Measurements from ENCODE around the gene SLC44A5.

Gene SLC44A5

DNA sequence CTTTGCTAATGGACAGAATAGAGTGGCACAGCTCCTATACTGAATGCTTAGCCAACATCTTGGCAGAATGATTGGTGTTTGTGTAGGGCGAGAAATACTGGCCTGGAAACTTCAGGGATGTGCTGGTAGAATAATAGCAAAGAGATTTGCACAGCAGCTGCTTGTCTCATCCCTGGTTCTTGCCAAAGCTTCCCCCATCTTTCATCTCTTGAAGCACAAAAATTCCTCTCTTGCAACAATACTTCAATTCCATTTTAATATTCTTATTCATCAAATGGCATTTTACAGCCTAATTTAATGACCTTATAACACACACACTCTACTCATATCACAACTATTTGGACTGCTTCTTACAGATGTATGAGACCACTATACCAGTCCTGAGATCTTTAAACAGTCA is 439.0 kb downstream of the SLC44A5 start:
- no peaks in the 10 kb centered on the region for H3K27me3 ChIP-seq
- no peaks in the 10 kb centered on the region; the same call in 1 of the 2 replicates for H3K4me1 ChIP-seq
- H3K9me3 ChIP-seq: no peaks in the 10 kb centered on the region; the same call in 1 of the 2 replicates
- no peak overlapping the region for H3K4me2 ChIP-seq
- no peaks in the 10 kb centered on the region for H3K36me3 ChIP-seq
- no peak for TF ChIP-seq Cebpa-rat (IDR thresholded peaks at IDR 0.05)
- no peak overlapping the region for H3K9ac ChIP-seq
- H4K20me1 ChIP-seq: no peaks in the 10 kb centered on the region
- H3K4me3 ChIP-seq: no peak overlapping the region
- H3K27ac ChIP-seq: no peak overlapping the region

DNA sequence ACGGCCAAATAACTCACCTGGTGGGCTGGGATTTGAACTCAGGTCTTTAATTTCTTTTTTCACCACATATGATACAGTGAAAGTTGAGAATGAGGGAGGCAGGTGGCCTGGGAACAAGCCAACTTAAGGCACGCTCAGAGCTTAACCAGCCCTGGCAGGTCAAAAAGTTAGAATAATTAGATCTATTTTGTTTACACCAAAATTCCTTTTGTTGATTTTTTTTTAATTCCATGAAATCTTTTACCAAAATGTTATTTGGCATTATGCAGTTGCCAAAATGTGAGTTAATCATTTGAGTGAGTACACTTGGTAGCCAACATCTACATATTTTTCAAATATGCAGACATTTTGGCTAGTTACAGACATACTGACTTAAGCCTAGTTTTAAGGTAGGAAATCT is 439.9 kb downstream of the SLC44A5 start:
- Histone ChIP-seq H3K4me3 (no peak overlapping the region), H3K9ac (no peak overlapping the region), H3K27me3 (no peaks in the 10 kb centered on the region), H3K36me3 (no peaks in the 10 kb centered on the region), H3K9me3 (no peaks in the 10 kb centered on the region), H3K4me1 (no peaks in the 10 kb centered on the region; the same call in 1 of the 2 replicates), H3K4me2 (no peak overlapping the region), H3K27ac (no peak overlapping the region), H4K20me1 (no peaks in the 10 kb centered on the region)
- no peak for TF ChIP-seq Cebpa-rat (IDR thresholded peaks at IDR 0.05)

- Histone ChIP-seq H3K36me3 (no peaks in the 10 kb centered on the region), H3K4me2 (no peak overlapping the region), H3K9ac (no peak overlapping the region), H3K27ac (no peak overlapping the region), H3K4me1 (no peaks in the 10 kb centered on the region; the same call in 1 of the 2 replicates), H3K27me3 (no peaks in the 10 kb centered on the region), H4K20me1 (no peaks in the 10 kb centered on the region), H3K4me3 (no peak overlapping the region), H3K9me3 (no peaks in the 10 kb centered on the region)
- TF ChIP-seq Cebpa-rat (IDR thresholded peaks at IDR 0.05): no peak
Measured at GRCh38 chr1:75170011-75170410, 440.9 kb downstream of the SLC44A5 start.

DNA sequence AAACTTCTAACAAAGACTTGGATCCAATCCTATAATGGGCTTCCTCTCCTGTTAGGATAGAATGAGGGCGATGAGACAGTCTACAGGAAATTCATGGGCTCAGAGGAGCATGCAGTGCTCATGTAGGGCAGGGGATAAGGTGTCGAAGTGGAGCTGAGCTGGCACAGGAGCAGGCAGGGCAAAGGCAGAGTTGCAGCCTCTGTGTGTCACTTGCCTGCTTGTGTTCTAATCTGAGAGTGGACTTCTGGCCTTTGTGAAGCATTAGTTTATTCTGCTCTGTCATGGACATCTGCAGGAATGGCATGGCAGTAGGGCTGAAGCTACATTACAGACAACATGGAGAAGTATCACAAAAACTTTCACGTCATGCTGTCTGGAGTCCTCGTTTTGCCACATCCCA is 444.1 kb downstream of the SLC44A5 start:
- no peaks in the 10 kb centered on the region for H3K36me3 ChIP-seq
- no peaks in the 10 kb centered on the region for H3K4me1 ChIP-seq
- no peak for TF ChIP-seq Cebpa-rat (IDR thresholded peaks at IDR 0.05)
- no peak overlapping the region for H3K4me3 ChIP-seq
- no peaks in the 10 kb centered on the region for H3K27me3 ChIP-seq
- H3K9me3 ChIP-seq: no peaks in the 10 kb centered on the region
- H3K9ac ChIP-seq: no peak overlapping the region
- H3K4me2 ChIP-seq: no peak overlapping the region
- H4K20me1 ChIP-seq: no peaks in the 10 kb centered on the region
- no peak overlapping the region for H3K27ac ChIP-seq

- H3K4me2 ChIP-seq: no peak overlapping the region
- no peaks in the 10 kb centered on the region for H3K36me3 ChIP-seq
- no peak overlapping the region for H3K9ac ChIP-seq
- no peak overlapping the region for H3K4me3 ChIP-seq
- no peaks in the 10 kb centered on the region for H3K27me3 ChIP-seq
- no peaks in the 10 kb centered on the region for H3K9me3 ChIP-seq
- no peaks in the 10 kb centered on the region for H3K4me1 ChIP-seq
- H4K20me1 ChIP-seq: no peaks in the 10 kb centered on the region
- TF ChIP-seq Cebpa-rat (IDR thresholded peaks at IDR 0.05): no peak
- H3K27ac ChIP-seq: no peak overlapping the region
Measured at GRCh38 chr1:75165264-75165663, 445.6 kb downstream of the SLC44A5 start.

GRCh38 chr1:75159154-75159553 is 451.8 kb downstream of the SLC44A5 start:
- Histone ChIP-seq H3K36me3 (no peaks in the 10 kb centered on the region), H3K9me3 (no peaks in the 10 kb centered on the region), H3K27ac (no peak overlapping the region), H4K20me1 (no peaks in the 10 kb centered on the region), H3K9ac (no peak overlapping the region), H3K27me3 (no peaks in the 10 kb centered on the region), H3K4me3 (no peak overlapping the region), H3K4me1 (no peaks in the 10 kb centered on the region), H3K4me2 (no peak overlapping the region)
- no peak for TF ChIP-seq Cebpa-rat (IDR thresholded peaks at IDR 0.05)
